ENCODE measurements around the gene SLC16A7.
A peak's percentile ranks its signal among the peaks of the same experiment; 100 is the strongest.
"Not testable (repeated sequence)": the region's sequence is repeated elsewhere in the genome, so short reads cannot be mapped to it uniquely, and the experiment has no call there.

SLC16A7 gene

GRCh38 chr12:59737725-59738463, 142.1 kb downstream of the SLC16A7 start:
- DNase-seq: peak; percentile 58

GRCh38 chr12:59742841-59743240, 147.0 kb downstream of the SLC16A7 start:
- DNase-seq: peak; percentile 62

GRCh38 chr12:59744564-59744963, 148.7 kb downstream of the SLC16A7 start:
- DNase-seq: no peak

DNA sequence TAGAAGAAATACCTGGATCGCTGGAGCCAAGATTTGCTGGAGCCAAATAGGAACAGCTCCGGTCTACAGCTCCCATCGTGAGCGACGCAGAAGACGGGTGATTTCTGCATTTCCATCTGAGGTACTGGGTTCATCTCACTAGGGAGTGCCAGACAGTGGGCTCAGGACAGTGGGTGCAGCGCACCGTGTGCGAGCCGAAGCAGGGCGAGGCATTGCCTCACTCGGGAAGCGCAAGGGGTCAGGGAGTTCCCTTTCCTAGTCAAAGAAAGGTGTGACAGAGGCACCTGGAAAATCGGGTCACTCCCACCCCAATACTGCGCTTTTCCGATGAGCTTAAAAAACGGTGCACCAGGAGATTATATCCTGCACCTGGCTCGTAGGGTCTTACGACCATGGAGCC, 155.3 kb downstream of the SLC16A7 start:
- not testable (repeated sequence) for DNase-seq

- DNase-seq: no peak
These were observed 165.7 kb downstream of the SLC16A7 start for GRCh38 chr12:59761542-59761941.

DNA sequence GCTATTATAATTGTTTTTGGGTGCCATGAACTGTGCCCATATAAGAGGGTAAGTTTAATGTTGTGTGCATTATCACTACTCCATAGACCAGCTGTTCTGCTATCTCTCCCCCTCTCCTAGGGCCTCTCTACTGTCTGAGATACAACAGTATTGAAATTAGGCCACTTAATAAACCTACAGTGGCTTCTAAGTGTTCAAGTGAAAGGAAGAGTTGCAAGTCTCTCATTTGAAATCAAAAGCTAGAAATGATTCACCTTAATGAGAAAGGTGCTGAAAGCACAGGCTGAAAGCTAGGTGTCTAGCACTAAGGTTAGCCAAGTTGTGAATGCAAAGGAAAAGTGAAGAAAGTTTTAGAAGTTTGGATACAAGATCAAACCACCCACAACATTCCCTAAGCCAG, 168.0 kb downstream of the SLC16A7 start:
- DNase-seq: no peak

GRCh38 chr12:59768031-59768430, 172.2 kb downstream of the SLC16A7 start:
- no peak for DNase-seq

- DNase-seq: peak; percentile 23
These were observed 184.8 kb downstream of the SLC16A7 start for GRCh38 chr12:59780605-59781135.

DNA sequence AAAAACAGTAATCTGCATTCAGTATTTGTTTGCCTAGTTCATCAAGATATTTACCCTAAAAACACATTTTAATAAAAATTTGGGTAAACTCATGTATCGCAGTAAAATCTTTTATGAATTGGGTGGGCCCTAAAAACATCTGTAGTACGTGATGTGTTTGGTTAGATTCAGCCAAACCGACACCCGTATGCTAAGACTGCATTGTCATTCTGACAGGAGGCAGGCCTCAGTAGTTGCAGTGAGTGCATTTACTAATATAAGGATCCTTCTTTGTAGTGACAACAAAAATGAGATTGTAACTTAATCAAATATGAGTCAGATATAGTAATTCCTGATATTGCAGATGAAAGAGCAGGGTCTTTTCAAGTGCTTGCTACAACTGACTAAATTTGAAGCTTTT, 191.8 kb downstream of the SLC16A7 start:
- DNase-seq: no peak

DNA sequence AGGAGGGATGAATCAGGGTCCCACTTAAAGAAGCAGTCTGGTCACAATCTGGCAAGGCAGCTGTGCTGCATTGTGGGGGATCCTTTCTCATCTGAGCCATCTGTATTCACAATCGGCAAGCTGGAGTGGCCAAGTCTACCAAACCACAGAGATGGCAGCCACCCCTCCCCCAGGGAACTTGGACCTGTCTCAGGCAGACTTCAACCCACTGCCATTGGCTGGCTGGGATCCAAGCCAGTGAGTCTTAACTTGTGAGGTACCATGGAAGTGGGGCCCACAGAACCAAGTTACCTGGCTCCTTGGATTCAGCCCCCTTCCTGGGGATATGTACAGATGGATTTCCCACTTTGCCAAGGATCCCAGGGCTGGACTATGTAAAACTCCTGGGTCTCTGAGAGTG, 196.8 kb downstream of the SLC16A7 start:
- no peak for DNase-seq

GRCh38 chr12:59803735-59804134, 207.9 kb downstream of the SLC16A7 start:
- DNase-seq: no peak

GRCh38 chr12:59808317-59808910, 212.6 kb downstream of the SLC16A7 start:
- DNase-seq: peak; percentile 36

DNA sequence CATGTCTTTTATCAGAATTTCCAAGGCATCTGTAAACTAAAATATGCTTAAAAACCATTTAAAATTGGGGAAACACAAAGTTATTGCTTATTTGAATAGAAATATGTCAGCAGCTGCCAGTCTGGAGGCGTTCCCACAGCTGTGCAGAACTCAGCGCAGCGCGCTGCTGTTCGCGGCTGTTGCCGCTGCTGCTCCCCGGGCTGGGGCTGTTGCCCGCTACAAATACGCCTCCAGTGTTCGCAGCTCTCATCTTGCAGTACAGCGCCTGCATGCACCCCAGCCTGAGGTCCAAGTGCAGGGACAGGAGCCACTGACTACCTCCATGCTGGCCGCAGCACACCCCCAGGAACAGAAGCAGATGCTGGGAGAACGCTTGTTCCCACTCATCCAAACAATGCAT, 216.2 kb downstream of the SLC16A7 start:
- no peak for DNase-seq

GRCh38 chr12:59812716-59813115, 216.9 kb downstream of the SLC16A7 start:
- DNase-seq: no peak

- DNase-seq: peak; percentile 60
These were observed 224.8 kb downstream of the SLC16A7 start for GRCh38 chr12:59820594-59821011.

- peak; percentile 28 for DNase-seq
These were observed 227.7 kb downstream of the SLC16A7 start for GRCh38 chr12:59823567-59823966.

DNA sequence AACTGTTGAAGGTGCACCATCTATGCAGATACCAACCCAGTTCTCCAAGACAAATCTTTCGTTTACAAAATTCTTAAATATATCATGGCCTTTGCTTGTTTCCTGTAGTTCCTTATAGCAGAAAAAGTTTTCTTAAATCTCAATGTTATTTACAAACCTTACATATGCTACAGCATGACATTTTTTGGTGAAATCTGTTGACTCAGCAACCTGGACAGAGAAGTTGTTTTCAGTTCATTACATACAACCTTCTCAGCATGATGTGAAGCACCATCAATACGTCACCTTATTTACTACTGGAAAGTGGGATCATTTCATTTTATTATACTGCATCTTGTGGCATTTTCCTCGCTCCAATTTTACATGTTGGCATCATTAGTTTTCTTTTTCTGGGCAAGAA, 231.9 kb downstream of the SLC16A7 start:
- DNase-seq: no peak

GRCh38 chr12:59828521-59828920, 232.7 kb downstream of the SLC16A7 start:
- peak; percentile 25 for DNase-seq

- DNase-seq: peak; percentile 8
These were observed 237.6 kb downstream of the SLC16A7 start for GRCh38 chr12:59833408-59833807.

DNA sequence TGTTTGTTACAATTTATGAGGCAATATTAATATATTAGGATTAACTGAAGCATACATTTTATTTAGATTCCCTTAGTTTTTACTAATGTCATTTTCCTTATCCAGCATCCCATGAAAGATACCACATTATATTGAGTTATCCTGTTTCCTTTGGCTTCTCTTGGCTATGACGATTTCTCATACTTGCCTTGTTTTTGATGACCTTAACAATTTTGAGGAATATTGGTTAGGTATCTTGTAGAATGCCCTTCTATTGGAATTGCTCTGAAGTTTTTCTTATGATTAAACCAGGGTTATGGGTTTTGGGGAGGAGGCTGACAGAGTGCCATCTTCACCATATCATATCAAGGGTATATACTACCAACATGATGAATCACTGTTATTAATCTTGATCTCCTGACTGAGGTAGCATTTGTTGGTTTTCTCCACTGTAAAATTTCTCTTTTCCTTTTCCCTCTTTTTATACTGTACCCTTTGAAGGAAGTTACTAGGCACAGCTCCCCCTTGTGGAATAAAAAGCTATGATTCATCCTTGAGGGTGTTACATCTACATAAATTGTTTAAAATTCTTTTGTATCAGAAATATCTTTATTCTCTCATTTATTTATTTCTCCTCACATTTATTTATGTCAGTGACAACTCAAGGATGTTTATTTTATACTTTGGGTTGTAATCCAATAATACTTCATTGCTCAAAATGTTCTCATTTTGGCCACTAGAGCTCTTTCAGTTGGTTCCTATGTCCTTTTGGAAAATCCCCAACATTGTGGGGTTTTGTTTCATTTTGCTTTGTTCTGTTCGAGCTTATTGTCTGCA, 239.0 kb downstream of the SLC16A7 start:
- DNase-seq: peak; percentile 31

All from fibroblast of skin of back (primary cell).